Measurements from ENCODE around the gene SNN.

DNA sequence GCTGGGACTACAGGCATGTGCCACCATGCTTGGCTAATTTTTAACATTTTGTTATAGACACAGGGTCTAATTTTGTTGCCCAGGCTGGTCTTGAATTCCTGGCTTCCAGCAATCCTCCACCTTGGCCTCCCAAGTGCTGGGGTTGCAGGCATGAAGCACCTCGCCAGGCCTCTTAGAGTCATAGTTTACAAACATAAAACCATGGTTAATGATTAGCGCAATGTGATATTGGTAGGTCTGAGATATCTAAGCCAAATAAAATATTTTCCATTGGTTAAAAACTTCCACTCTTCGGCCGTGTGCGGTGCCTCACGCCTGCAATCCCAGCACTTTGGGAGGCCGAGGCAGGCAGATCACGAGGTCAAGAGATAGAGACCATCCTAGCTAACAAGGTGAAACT is 57.8 kb downstream of the SNN start:
- no peak for TF ChIP-seq POLR2A (IDR thresholded peaks at IDR 0.05; ENCODE audit: low read depth)
- TF ChIP-seq, protein P1, sequence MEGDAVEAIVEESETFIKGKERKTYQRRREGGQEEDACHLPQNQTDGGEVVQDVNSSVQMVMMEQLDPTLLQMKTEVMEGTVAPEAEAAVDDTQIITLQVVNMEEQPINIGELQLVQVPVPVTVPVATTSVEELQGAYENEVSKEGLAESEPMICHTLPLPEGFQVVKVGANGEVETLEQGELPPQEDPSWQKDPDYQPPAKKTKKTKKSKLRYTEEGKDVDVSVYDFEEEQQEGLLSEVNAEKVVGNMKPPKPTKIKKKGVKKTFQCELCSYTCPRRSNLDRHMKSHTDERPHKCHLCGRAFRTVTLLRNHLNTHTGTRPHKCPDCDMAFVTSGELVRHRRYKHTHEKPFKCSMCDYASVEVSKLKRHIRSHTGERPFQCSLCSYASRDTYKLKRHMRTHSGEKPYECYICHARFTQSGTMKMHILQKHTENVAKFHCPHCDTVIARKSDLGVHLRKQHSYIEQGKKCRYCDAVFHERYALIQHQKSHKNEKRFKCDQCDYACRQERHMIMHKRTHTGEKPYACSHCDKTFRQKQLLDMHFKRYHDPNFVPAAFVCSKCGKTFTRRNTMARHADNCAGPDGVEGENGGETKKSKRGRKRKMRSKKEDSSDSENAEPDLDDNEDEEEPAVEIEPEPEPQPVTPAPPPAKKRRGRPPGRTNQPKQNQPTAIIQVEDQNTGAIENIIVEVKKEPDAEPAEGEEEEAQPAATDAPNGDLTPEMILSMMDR (IDR thresholded peaks at IDR 0.05) = no peak
- TF ChIP-seq POLR2AphosphoS5 (IDR thresholded peaks at IDR 0.05) = no peak
